Parathyroid adenoma (tissue), 2 donors: ENCODE measurements around the gene SH3BP5.

ENCODE experiments used
- H2AFZ ChIP-seq: fragments of 300-600 bp; sonication (generic); one replicate; pipeline ENCODE4 v1.7.0; 2017; ENCODE audit warnings: antibody characterized with exemption, mild to moderate bottlenecking
- H3K27ac ChIP-seq: fragments of 300-600 bp; sonication (generic); one replicate; pipeline ENCODE4 v1.7.0; 2017
- H3K27me3 ChIP-seq: fragments of 300-600 bp; sonication (generic); one replicate; pipeline ENCODE4 v1.7.0; 2017; ENCODE audit warnings: low read length; ENCODE audit not compliant: control insufficient read depth, insufficient read depth
- H3K36me3 ChIP-seq: fragments of 300-600 bp; sonication (generic); one replicate; pipeline ENCODE4 v1.7.0; 2017; ENCODE audit warnings: low read length; ENCODE audit not compliant: control insufficient read depth, insufficient read depth
- H3K4me1 ChIP-seq: fragments of 300-600 bp; sonication (generic); one replicate; pipeline ENCODE4 v1.7.0; 2017; ENCODE audit warnings: control low read depth
- H3K4me2 ChIP-seq: fragments of 300-600 bp; sonication (generic); one replicate; pipeline ENCODE4 v1.7.0; 2017; ENCODE audit warnings: low read length
- H3K4me3 ChIP-seq: fragments of 300-600 bp; sonication (generic); one replicate; pipeline ENCODE4 v1.7.0; 2017; ENCODE audit warnings: low read depth, low read length
- H3K79me2 ChIP-seq: fragments of 300-600 bp; sonication (generic); one replicate; pipeline ENCODE4 v1.7.0; 2017; ENCODE audit warnings: control low read depth
- H3K9ac ChIP-seq: fragments of 300-600 bp; sonication (generic); one replicate; pipeline ENCODE4 v1.7.0; 2017; ENCODE audit warnings: mild to moderate bottlenecking
- H3K9me3 ChIP-seq: fragments of 300-600 bp; sonication (generic); one replicate; pipeline ENCODE4 v1.7.0; 2017; ENCODE audit warnings: low read length; ENCODE audit not compliant: control insufficient read depth
- CTCF ChIP-seq: fragments of 300-600 bp; sonication (generic); IDR thresholded peaks from one replicate; pipeline ENCODE4 v1.7.0; 2017; ENCODE audit warnings: antibody characterized with exemption, mild to moderate bottlenecking
- donor health status: primary hyperparathyroidism.

The SH3BP5 gene

GRCh38 chr3:15283702-15284101, 48.7 kb downstream of the SH3BP5 start:
- H3K4me2 ChIP-seq = no peak overlapping the region
- H3K4me1 ChIP-seq = peaks cover 62% of the 10 kb centered on the region
- H3K27ac ChIP-seq = peak overlapping the region; percentile 94

GRCh38 chr3:15281817-15282216, 50.6 kb downstream of the SH3BP5 start:
- no peak overlapping the region for H2AFZ ChIP-seq
- H3K27ac ChIP-seq = no peak overlapping the region
- peaks cover 52% of the 10 kb centered on the region for H3K4me1 ChIP-seq
- no peaks in the 10 kb centered on the region for H3K9me3 ChIP-seq
- no peak overlapping the region for H3K9ac ChIP-seq
- no peaks in the 10 kb centered on the region for H3K36me3 ChIP-seq
- H3K79me2 ChIP-seq = peaks cover 66% of the 10 kb centered on the region
- no peaks in the 10 kb centered on the region for H3K27me3 ChIP-seq
- no peak overlapping the region for H3K4me3 ChIP-seq
- TF ChIP-seq CTCF = no peak
- no peak overlapping the region for H3K4me2 ChIP-seq

More at GRCh38 chr3:15283702-15284101, 48.7 kb downstream of the SH3BP5 start:
- H3K27me3 ChIP-seq = no peaks in the 10 kb centered on the region
- peaks cover 52% of the 10 kb centered on the region for H3K79me2 ChIP-seq
- no peak for TF ChIP-seq CTCF
- H3K36me3 ChIP-seq = no peaks in the 10 kb centered on the region
- no peaks in the 10 kb centered on the region for H3K9me3 ChIP-seq
- H2AFZ ChIP-seq = no peak overlapping the region
- H3K4me3 ChIP-seq = no peak overlapping the region
- no peak overlapping the region for H3K9ac ChIP-seq

- Histone ChIP-seq H3K9ac (no peak overlapping the region), H3K27ac (no peak overlapping the region), H3K4me2 (no peak overlapping the region), H3K4me1 (peaks cover 44% of the 10 kb centered on the region), H3K79me2 (peaks cover 72% of the 10 kb centered on the region), H3K36me3 (no peaks in the 10 kb centered on the region), H2AFZ (no peak overlapping the region), H3K27me3 (no peaks in the 10 kb centered on the region), H3K4me3 (no peak overlapping the region), H3K9me3 (no peaks in the 10 kb centered on the region)
- TF ChIP-seq CTCF = no peak
Measured at GRCh38 chr3:15280853-15281532, 51.4 kb downstream of the SH3BP5 start.

GRCh38 chr3:15279671-15280402, 52.5 kb downstream of the SH3BP5 start:
- H2AFZ ChIP-seq = peak overlapping the region; percentile 17
- no peak overlapping the region for H3K27ac ChIP-seq
- H3K79me2 ChIP-seq = peaks cover 74% of the 10 kb centered on the region
- peaks cover 40% of the 10 kb centered on the region for H3K4me1 ChIP-seq
- no peaks in the 10 kb centered on the region for H3K36me3 ChIP-seq
- no peak overlapping the region for H3K9ac ChIP-seq
- H3K27me3 ChIP-seq = no peaks in the 10 kb centered on the region
- no peak overlapping the region for H3K4me3 ChIP-seq
- no peak overlapping the region for H3K4me2 ChIP-seq
- no peak for TF ChIP-seq CTCF
- H3K9me3 ChIP-seq = no peaks in the 10 kb centered on the region
